HG03097 (cell line): ENCODE data around the gene CLEC4C.

Source experiments
- ATAC-seq: cut with Tn5 transposase; IDR thresholded peaks from one replicate; pipeline ENCODE4 v1.9.1; 2021; ENCODE audit not compliant: unreplicated experiment, low FRiP score

The CLEC4C gene

DNA sequence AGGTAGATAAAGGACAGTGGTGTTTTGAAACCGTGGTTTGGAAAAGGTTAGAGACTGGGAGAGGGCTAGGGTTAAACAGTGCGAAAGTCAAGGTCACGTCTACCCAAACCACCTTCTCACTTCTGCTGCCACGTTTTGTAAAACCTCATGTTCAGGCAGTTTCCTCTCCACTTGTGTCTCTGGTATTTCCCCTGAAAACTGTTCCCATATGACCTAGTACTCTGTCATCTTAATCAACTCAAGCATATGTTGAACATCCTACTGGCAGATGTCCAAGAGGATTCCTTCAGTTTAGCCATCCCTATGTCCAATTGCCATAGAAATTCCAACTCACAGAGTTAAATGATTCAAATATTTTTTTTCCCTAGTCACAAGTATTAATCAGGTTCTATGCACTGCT is 17.4 kb downstream of the CLEC4C start:
- no peak for ATAC-seq

DNA sequence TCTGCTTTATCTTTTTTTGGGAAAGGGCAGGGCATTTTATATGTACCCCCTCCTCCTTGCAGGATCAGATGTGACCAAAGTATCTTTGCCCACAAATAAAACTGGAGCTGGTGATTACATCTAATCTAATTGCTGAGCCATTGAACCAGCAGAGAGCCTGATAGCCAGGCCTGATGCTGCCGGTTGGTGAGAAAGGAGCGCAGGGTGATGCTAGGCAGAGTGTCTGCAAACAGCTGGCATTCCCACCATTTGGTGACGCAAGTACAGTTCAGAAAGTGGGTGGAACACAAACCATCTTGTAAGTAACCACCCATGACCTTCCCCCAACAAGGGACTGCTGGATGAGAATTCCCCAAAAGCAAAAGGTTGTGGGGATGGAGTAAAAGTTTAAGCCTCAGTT is 23.2 kb downstream of the CLEC4C start:
- ATAC-seq: no peak

DNA sequence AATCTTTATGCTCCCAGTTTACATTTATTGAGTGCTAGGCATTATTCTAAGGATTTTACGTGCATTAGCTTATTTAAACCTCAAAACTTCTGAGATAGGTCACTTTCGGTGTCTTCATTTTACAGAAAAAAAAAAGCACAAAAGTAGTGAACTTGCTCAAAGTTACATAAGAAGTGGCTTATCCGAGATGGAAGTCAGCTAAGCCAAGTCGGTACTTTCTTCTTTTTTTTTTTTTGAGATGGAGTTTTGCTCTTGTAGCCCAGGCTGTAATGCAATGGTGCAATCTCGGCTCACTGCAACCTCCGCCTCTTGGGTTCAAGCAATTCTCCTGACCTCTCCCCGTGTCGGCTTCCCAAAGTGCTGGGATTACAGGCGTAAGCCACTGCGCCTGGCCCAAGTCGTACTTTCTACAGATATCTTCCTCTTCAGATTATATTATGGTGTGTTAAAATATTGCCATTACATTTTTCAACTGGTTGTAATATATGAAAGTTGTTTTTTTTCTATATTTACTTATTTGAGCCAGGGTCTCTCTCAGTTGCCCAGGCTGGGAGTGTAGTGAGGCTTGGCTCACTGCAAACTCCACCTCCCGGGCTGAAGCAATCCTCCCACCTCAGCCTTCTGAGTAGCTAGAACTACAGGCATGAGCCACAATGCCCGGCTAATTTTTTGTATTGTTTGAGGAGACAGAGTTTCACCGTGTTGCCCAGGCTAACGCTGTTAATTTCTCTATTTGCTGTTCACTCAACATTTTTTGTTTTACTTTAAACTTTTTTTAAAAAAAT is 27.0 kb downstream of the CLEC4C start:
- no peak for ATAC-seq

DNA sequence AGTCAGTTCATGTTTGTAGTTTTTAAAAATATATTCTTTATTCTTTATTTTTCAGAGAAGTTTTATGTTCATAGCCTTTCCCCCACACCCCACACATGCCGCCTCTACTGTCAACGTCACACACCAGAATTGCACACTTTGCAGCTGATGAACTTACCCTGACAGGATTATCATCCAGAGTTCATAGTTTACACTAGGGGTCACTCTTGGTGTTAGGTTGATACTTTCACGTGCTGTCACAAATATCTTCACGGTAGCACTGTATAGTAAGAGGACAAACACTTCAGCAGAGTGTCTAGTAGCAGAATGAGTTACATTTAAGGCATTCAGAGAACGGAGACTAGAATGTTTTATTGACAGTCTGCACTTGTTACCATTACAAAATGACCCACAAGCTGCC is 30.8 kb downstream of the CLEC4C start:
- no peak for ATAC-seq

DNA sequence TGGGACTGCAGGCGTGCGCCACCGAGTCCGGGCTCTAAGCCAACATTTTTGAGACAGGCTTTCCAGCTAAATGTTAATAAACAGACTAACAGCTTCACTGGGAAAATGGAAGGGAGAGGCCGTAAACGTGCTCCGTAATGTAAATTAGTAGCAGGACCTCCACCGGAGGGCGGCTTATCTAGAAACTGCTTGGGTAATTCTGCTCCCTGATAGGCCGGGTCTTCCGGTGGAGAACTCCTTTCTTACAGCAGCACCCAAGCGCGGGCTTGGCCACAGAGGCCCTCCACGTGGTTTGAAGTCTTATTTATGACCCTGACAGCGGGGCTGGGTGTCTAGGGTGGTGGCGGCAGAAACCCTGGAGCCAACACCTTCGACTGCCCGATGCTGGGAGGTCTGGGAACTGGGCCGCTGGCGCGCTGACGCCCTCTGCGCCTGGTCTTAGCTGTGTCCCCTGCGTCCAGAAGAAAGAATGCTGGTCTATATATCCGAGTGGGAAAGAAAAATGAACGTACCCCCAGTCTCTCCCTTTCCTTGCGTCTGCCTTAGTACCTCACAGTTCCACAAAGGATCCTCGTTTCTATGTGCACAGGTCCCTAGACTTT is 34.2 kb downstream of the CLEC4C start:
- no peak for ATAC-seq

DNA sequence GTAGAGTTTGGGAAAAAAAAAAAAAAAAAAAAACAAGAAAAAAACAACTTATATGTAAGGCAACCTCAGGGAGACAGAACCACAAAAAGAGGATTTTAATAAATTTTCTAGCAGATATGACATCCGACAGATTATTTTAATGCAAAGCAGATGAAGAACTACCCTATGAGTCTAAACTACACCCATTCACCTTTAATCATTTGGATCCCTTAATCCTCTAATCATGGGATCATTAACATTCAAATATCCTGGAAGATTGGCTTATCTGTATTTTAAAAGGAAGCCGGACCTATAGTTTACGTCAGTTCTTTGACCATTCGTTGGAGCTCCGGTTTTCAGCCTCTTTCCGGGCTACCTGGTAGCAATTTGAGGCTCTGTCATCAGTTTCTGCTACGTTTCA is 36.0 kb downstream of the CLEC4C start, which contains the start of gene DPPA3:
Gene DPPA3 (plus strand): TSS at position 301 of the 400 bp plus-strand sequence. CDS start 138 bp downstream, outside the sequence.
- no peak for ATAC-seq

DNA sequence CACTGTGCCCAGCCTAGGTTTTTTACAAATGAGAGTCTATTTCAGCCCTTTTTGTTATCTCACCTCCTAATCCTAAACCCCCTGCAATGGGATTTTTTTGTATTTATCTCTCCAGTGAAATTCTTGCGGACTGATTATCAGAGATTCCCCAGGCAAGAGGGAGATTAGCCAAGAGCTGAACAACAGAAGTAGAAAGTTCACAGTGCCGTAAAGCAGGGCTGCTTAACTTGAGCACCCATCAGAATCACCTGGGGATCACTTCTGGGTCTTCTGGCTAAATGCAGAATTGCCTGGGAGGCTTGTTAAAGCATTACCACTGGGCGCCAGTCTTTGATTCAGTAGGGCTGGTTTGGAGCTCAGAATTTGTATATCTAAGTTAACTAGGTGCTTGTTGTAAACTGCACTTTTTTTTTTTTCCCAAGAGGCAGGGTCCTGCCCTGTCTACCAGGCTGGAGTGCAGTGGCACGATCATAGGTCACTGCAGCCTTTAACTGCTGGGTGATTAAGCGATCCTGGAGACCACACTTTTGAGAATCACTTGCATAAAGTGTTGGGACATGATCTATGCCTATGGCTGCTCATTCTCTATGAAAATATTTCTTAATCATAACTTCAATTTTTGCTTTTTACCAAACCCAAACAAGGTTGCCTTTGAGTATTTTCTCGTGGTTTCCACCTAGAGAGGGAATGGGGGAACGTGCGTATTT is 37.1 kb downstream of the CLEC4C start:
- no peak for ATAC-seq

DNA sequence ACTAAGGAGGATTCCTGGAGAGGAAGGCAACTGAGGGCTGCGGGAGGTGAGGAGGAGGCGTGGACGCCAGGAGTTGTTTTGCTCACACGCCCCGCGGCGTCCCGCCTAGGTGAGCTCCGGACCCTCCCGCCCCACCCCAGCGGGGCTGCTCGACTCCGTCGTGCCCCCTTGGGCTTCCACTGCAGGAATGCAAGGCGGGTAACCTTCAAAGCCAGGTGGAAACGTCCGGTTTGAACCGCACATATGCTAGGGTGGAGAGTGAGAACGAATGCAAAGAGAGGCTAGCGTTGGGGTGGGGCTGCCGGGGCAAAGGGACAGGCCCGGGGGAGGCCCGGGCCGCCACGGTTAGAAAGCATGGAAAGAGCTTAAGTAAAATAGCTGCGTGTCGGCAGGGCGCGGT is 41.3 kb downstream of the CLEC4C start:
- no peak for ATAC-seq

DNA sequence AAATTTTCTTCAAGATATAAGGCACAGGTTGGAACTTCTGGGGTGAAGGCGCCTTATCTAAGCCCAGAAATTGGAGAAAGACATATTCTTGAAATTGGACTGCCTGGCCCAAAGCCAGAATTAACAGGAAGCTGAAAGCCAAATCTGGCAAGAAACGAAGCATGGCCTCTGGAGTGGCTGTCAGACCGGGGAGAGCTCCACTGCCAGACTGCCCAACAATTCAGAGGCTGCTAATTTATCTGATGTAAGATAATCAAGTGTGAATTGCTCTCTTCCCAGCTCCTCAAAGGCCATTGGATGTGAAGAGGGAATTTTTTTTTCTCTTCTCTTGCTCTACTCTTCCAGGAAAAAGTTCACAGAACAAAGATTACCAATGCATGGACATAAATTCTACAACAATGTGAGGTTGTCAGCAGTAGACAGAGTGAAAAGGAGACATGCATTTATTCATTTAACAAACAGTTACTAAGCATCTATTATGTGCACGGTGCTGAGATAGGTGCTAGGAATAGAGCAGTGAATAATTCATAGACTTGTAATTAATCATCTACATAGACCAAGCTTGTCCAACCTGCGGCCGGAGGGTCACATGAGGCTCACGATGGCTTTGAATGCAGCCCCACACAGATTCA is 51.5 kb downstream of the CLEC4C start, which contains the start of gene GDF3:
Gene GDF3 (minus strand): TSS at position 210 of the 632 bp plus-strand sequence. CDS start 47 bp downstream, at position 163.
- ATAC-seq: no peak

DNA sequence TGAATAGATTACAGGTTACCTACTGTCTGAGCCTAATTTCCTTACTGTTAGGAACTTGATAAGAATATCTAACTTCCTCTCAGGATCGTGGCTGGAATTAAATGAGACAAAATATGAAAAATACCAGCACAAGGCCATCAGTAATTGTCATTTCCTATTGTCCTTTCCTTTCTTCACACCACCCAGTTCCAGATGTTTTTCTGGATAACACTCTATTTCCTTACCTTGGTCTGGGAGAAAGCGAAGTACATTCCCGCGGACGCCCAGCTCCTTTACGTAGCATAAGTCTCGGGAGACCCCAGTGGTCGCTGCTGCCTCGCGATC is 52.0 kb downstream of the CLEC4C start:
- no peak for ATAC-seq

DNA sequence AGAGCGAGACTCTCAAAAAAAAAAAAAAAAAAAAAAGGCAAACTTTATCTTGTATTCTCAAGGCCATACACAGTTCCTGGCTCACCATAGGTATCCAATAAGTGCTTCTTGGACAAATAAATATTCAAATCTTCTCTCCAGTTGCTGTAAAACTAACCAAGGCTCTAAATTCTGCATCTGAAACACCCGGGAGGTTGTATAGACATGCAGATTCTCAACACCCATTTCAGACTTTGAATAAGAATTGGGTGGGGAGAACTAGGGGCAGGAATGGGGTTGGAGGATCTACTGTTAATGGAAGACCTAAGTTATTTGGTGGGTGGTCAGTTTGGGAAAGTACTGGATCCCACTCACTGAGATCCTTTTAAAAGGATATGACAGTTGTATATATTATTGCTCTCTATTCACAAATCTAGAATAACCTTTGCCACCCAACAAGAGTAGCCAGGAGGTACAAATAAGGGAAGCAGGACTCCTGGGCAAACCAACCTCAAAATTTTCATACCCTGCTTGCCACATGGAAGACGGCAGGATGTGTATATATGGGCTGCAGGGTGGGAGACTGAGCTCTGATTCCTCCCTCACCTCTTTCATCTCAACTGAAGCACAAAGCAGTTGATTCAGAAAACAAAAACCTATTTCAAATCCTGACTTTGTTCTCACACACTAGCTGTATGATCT is 52.5 kb downstream of the CLEC4C start:
- ATAC-seq: no peak

DNA sequence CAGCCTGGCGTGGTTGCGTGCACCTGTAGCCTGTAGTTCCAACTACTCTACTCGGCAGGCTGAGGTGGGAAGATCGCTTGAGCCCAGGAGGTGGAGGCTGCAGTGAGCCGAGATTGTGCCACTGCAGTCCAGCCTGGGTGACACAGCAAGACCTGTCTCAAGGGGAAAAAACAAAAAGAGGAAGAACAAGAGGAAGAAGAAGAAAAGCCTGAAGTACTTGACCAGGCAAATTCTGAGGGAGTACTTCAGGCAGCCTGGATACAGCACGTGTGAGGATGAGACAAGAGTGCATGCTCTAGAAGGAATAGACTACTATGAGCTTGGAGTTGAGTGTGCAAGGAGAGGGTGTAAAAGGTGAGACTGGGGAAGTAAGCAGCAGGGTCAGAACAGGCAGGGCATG is 53.4 kb downstream of the CLEC4C start:
- no peak for ATAC-seq

DNA sequence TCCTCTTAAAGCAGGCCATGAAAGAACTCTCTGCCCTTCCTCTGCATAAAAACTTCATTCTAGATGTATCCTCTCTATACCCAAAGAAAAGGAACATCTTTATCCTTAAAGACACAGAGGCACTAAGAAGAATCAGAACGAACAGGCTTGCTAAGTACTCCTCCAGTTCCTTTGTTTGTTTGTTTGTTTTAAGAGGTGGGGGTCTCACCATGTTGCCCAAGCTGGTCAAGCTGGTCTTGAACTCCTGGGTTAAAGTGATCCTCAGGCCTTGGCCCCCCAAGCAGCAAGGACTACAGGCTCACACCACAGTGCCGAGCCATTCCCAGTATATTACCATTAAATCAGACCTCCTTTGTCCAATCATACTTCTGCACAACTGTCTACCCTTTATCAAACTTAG is 65.6 kb downstream of the CLEC4C start:
- ATAC-seq: no peak
